GM12878 (cell line): ENCODE results near the gene CCL4L2. TPM values are rescaled to one million over a fixed set of nuclear protein-coding genes. Genes with fewer than 3 reads are reported as not detected.
"Not testable (repeated sequence)": the region's sequence is repeated elsewhere in the genome, so short reads cannot be mapped to it uniquely, and the experiment has no call there.

Experiments
- ATAC-seq: fragments of 200-7000 bp; cut with Tn5 transposase; 3 replicates; pipeline ENCODE4 v1.9.1; 2020; ENCODE audit warnings: mild to moderate bottlenecking, moderate library complexity
- BruUV-seq: library from RNA; stranded (reverse); fragments of 400-500 nt; replicated peaks from 2 replicates; lab custom pipeline; 2021; lab: Mats Ljungman, UMichigan
- CTCF ChIA-PET: fragments of 300-600 bp; sonication (Branson Sonifier 250); formaldehyde crosslinking; extraction: SDS; loops from one replicate; lab custom pipeline; 2021; ENCODE audit warnings: inconsistent platforms; lab: Yijun Ruan, JAX
- POLR2A ChIA-PET: fragments of 350-600 bp; formaldehyde crosslinking; extraction: SDS; loops from one replicate; lab custom pipeline; 2021; ENCODE audit warnings: inconsistent platforms; lab: Charles Lee
- RAD21 ChIA-PET: fragments of 300-600 bp; sonication (Branson Sonifier 250); formaldehyde crosslinking; loops from one replicate; lab custom pipeline; 2023; ENCODE audit warnings: antibody characterized with exemption; ENCODE audit not compliant: unreplicated experiment; lab: Charles Lee
- SMC1A ChIA-PET: fragments of 300-600 bp; sonication (Branson Sonifier 250); formaldehyde crosslinking; loops from one replicate; lab custom pipeline; 2023; ENCODE audit not compliant: unreplicated experiment, uncharacterized antibody; lab: Charles Lee
- DNase-seq: peaks from one replicate; pipeline ENCODE4 v3.0.0-alpha.2; 2011; ENCODE audit warnings: low read depth, low spot score
- FAIRE-seq: peaks from 3 replicates; lab custom pipeline; 2011; peaks lifted over from hg19 to GRCh38; lab: Jason Lieb, UNC
- H2AFZ ChIP-seq: 2 replicates; pipeline ENCODE4 v1.6.0; 2011; ENCODE audit warnings: low read depth, low read length, control low read depth; ENCODE audit not compliant: control insufficient read depth
- H3K27ac ChIP-seq: 2 replicates; pipeline ENCODE4 v1.5.1; 2011; ENCODE audit warnings: control low read depth; ENCODE audit not compliant: control insufficient read depth, insufficient read depth
- H3K27me3 ChIP-seq, 2 experiments: replicated peaks in 1 of 2; 2 replicates each; pipeline versions ENCODE4 v1.6.0 to v1.6.1; 2011; ENCODE audit warnings: low read length in 1 of 2; ENCODE audit not compliant: control insufficient read depth in 2 of 2, insufficient read depth in 2 of 2
- H3K36me3 ChIP-seq, 2 experiments: 2 replicates each; pipeline ENCODE4 v1.5.1; 2011; ENCODE audit warnings: low read length in 1 of 2; ENCODE audit not compliant: control insufficient read depth in 2 of 2, insufficient read depth in 2 of 2
- H3K4me1 ChIP-seq: 2 replicates; pipeline ENCODE4 v1.6.1; 2011; ENCODE audit warnings: mild to moderate bottlenecking, low read length, moderate library complexity, mixed read lengths; ENCODE audit not compliant: control insufficient read depth, insufficient read depth
- H3K4me2 ChIP-seq: 2 replicates; pipeline ENCODE4 v1.6.0; 2011; ENCODE audit warnings: control low read depth; ENCODE audit not compliant: control insufficient read depth, insufficient read depth
- H3K4me3 ChIP-seq: fragments of 200-600 bp; sonication (generic); 2 replicates; pipeline ENCODE4 v1.5.1; 2016
- H3K79me2 ChIP-seq: 2 replicates; pipeline ENCODE4 v1.6.0; 2011; ENCODE audit warnings: low read length; ENCODE audit not compliant: control insufficient read depth, insufficient read depth
- H3K9ac ChIP-seq: 2 replicates; pipeline ENCODE4 v1.8.0; 2011; ENCODE audit warnings: low read length, control low read depth, mixed read lengths; ENCODE audit not compliant: control insufficient read depth, insufficient read depth
- H3K9me3 ChIP-seq: replicated peaks from 3 replicates; pipeline ENCODE4 v1.5.1; 2011; ENCODE audit warnings: mild to moderate bottlenecking, low read length; ENCODE audit not compliant: control insufficient read depth, insufficient read depth
- H4K20me1 ChIP-seq: 2 replicates; pipeline ENCODE4 v1.6.0; 2011; ENCODE audit not compliant: control insufficient read depth, insufficient read depth
- RAD21 ChIP-seq: IDR thresholded peaks from 2 replicates; pipeline ENCODE4 v1.6.1; 2011; ENCODE audit warnings: mild to moderate bottlenecking, low read depth, low read length, moderate library complexity; ENCODE audit not compliant: insufficient read depth
- WGBS: methylation state at CpG from one replicate; pipeline ENCODE4 v1.1.6; 2016; ENCODE audit warnings: low lambda C conversion rate; ENCODE audit not compliant: insufficient replicate concordance, insufficient coverage; ENCODE audit errors: missing lambda C conversion rate; 5-methylcytosine and 5-hydroxymethylcytosine counted together
- in situ Hi-C: fragments of 300-500 bp; cut with MboI; formaldehyde crosslinking; loops from 9 replicates; pipeline ENCODE4 v1.14.3; 2018; ENCODE audit warnings: mixed read lengths
- intact Hi-C: fragments of 100-400 bp; cut with micrococcal nuclease; formaldehyde crosslinking; loops from one replicate; pipeline ENCODE4 v1.14.2; 2022; ENCODE audit not compliant: unreplicated experiment
- polyA plus RNA-seq, 11 experiments: library from polyadenylated mRNA; depleted of rRNA in 4 of 11; unstranded in 6 of 11; stranded (reverse) in 5 of 11; fragments of >200 nt; fragmentation: Nextera tagmentation in 4 of 11; fragmentation: Illumina TruSeq in 1 of 11; extraction: Ambion mirVana in 4 of 11; extraction: Trizol in 1 of 11; gene quantifications; 1 replicate in 1 of 11; 2 replicates in 10 of 11; pipeline versions ENCODE4 v1.2.1 to v1.2.3, GENCODE V29; 2011 to 2016; ENCODE audit warnings: inconsistent platforms in 2 of 11, missing spikeins in 2 of 11, low read depth in 1 of 11
- small RNA-seq: library from RNA; depleted of rRNA; stranded (forward); fragments of <200 nt; gene quantifications from one replicate; pipeline ENCODE3, GENCODE V24; 2014
- total RNA-seq, 4 experiments: library from RNA; depleted of rRNA in 3 of 4; stranded (reverse); fragments of >200 nt in 3 of 4; fragmentation: Illumina TruSeq in 1 of 4; extraction: Trizol in 1 of 4; gene quantifications; 2 replicates each; pipeline versions ENCODE4 v1.2.1 to v1.2.3, GENCODE V29; 2013 to 2021

The CCL4L2 gene
- total and polyA plus RNA-seq, 10 of the 15 experiments (the other 5 are each of a cell fraction or from before 2014, with no cell fraction given): 2.3 to 275 (median 14.5) TPM

- BruUV-seq, DNase-seq, CTCF ChIA-PET, H3K27me3 ChIP-seq, ATAC-seq, H3K27ac ChIP-seq, H3K4me3 ChIP-seq, H3K4me1 ChIP-seq, SMC1A ChIA-PET, H2AFZ ChIP-seq, intact Hi-C loops, FAIRE-seq, H4K20me1 ChIP-seq, in situ Hi-C loops, H3K9me3 ChIP-seq, POLR2A ChIA-PET, H3K9ac ChIP-seq, H3K4me2 ChIP-seq, H3K36me3 ChIP-seq, H3K79me2 ChIP-seq: not testable (repeated sequence)
- TF ChIP-seq RAD21: peak; percentile 33
- WGBS: 0% methylated on average over 4 of the region's 5 CpGs
- RAD21 ChIA-PET: interaction anchor here (0.6 kb wide), 1 partner anchor 260 kb away, joined by 3 read pairs; no protein-coding TSS in a partner anchor
These were observed 18.8 kb downstream of the CCL4L2 start for GRCh38 chr17:36229644-36230043.

- SMC1A ChIA-PET, H3K9ac ChIP-seq, H3K4me1 ChIP-seq, FAIRE-seq, POLR2A ChIA-PET, RAD21 ChIA-PET, CTCF ChIA-PET, H3K4me3 ChIP-seq, DNase-seq, H2AFZ ChIP-seq, H3K4me2 ChIP-seq, intact Hi-C loops, BruUV-seq, H3K36me3 ChIP-seq, H3K79me2 ChIP-seq, H3K27me3 ChIP-seq, H3K27ac ChIP-seq, in situ Hi-C loops, H3K9me3 ChIP-seq, H4K20me1 ChIP-seq, ATAC-seq: not testable (repeated sequence)
- WGBS: 52% methylated on average over 3 of the region's 4 CpGs
These were observed 31.2 kb downstream of the CCL4L2 start for GRCh38 chr17:36242046-36242445.

Small RNAs within 50 kb of the gene (small RNA-seq; reads per million reads assigned to genes)
- not detected for gene AC243829.3
- gene AC243829.6: not detected

Other genes starting within 250 kb of the CCL4L2 start
Only the 7 nearest of the 12 such genes appear.
- gene CCL18, start 146.8 kb upstream of the CCL4L2 start, total RNA-seq (2014; rRNA removed): not detected in 2 replicates
- not detected in 2 replicates for gene CCL18, start 146.8 kb upstream of the CCL4L2 start, total RNA-seq (2014; rRNA removed; fragmentation: Illumina TruSeq; extraction: Trizol)
- gene CCL18, start 146.8 kb upstream of the CCL4L2 start, total RNA-seq (2021): not detected in 2 replicates
- gene CCL18, start 146.8 kb upstream of the CCL4L2 start, polyA plus RNA-seq (2011; rRNA removed): 0.26 TPM in 1 of 2 replicates, not detected in the other
- not detected in 2 replicates for gene CCL18, start 146.8 kb upstream of the CCL4L2 start, polyA plus RNA-seq (2014; fragmentation: Illumina TruSeq; extraction: Trizol)
- not detected for gene CCL18, start 146.8 kb upstream of the CCL4L2 start, polyA plus RNA-seq (2014; fragmentation: Nextera tagmentation; extraction: Ambion mirVana)
- gene CCL18, start 146.8 kb upstream of the CCL4L2 start, polyA plus RNA-seq (2014; rRNA removed): not detected in 2 replicates
- gene CCL18, start 146.8 kb upstream of the CCL4L2 start, polyA plus RNA-seq (2016; fragmentation: Nextera tagmentation; extraction: Ambion mirVana): not detected
- gene CCL3, start 120.9 kb upstream of the CCL4L2 start, total RNA-seq (2014; rRNA removed): 262 and 269 TPM in 2 replicates
- 208 and 210 TPM in 2 replicates for gene CCL3, start 120.9 kb upstream of the CCL4L2 start, total RNA-seq (2014; rRNA removed; fragmentation: Illumina TruSeq; extraction: Trizol)
- gene CCL3, start 120.9 kb upstream of the CCL4L2 start, total RNA-seq (2021): 189 and 197 TPM in 2 replicates
- gene CCL3, start 120.9 kb upstream of the CCL4L2 start, polyA plus RNA-seq (2011; rRNA removed): 330 and 1,488 TPM in 2 replicates
- 72.6 and 143 TPM in 2 replicates for gene CCL3, start 120.9 kb upstream of the CCL4L2 start, polyA plus RNA-seq (2014; fragmentation: Illumina TruSeq; extraction: Trizol)
- gene CCL3, start 120.9 kb upstream of the CCL4L2 start, polyA plus RNA-seq (2014; fragmentation: Nextera tagmentation; extraction: Ambion mirVana): 100 to 1,000 TPM; 240 to 318 TPM
- 169 and 181 TPM in 2 replicates for gene CCL3, start 120.9 kb upstream of the CCL4L2 start, polyA plus RNA-seq (2014; rRNA removed)
- 10 to 100 TPM; 96.5 to 99.9 TPM for gene CCL3, start 120.9 kb upstream of the CCL4L2 start, polyA plus RNA-seq (2016; fragmentation: Nextera tagmentation; extraction: Ambion mirVana)
- 77.8 and 78.7 TPM in 2 replicates for gene CCL4, start 107.2 kb upstream of the CCL4L2 start, total RNA-seq (2014; rRNA removed)
- 80.1 and 85.0 TPM in 2 replicates for gene CCL4, start 107.2 kb upstream of the CCL4L2 start, total RNA-seq (2014; rRNA removed; fragmentation: Illumina TruSeq; extraction: Trizol)
- gene CCL4, start 107.2 kb upstream of the CCL4L2 start, total RNA-seq (2021): 50.8 and 54.8 TPM in 2 replicates
- gene CCL4, start 107.2 kb upstream of the CCL4L2 start, polyA plus RNA-seq (2011; rRNA removed): 524 and 741 TPM in 2 replicates
- 76.3 and 86.9 TPM in 2 replicates for gene CCL4, start 107.2 kb upstream of the CCL4L2 start, polyA plus RNA-seq (2014; fragmentation: Illumina TruSeq; extraction: Trizol)
- 100 to 1,000 TPM; 357 to 425 TPM for gene CCL4, start 107.2 kb upstream of the CCL4L2 start, polyA plus RNA-seq (2014; fragmentation: Nextera tagmentation; extraction: Ambion mirVana)
- 87.3 and 96.6 TPM in 2 replicates for gene CCL4, start 107.2 kb upstream of the CCL4L2 start, polyA plus RNA-seq (2014; rRNA removed)
- 10 to 100 TPM; 18.7 to 20.5 TPM for gene CCL4, start 107.2 kb upstream of the CCL4L2 start, polyA plus RNA-seq (2016; fragmentation: Nextera tagmentation; extraction: Ambion mirVana)
- gene TBC1D3B, start 34.4 kb upstream of the CCL4L2 start, total RNA-seq (2014; rRNA removed): 1.8 and 2.7 TPM in 2 replicates
- gene TBC1D3B, start 34.4 kb upstream of the CCL4L2 start, total RNA-seq (2014; rRNA removed; fragmentation: Illumina TruSeq; extraction: Trizol): 1.6 and 2.0 TPM in 2 replicates
- gene TBC1D3B, start 34.4 kb upstream of the CCL4L2 start, total RNA-seq (2021): 2.5 and 8.5 TPM in 2 replicates
- 2.0 and 2.1 TPM in 2 replicates for gene TBC1D3B, start 34.4 kb upstream of the CCL4L2 start, polyA plus RNA-seq (2011; rRNA removed)
- 0.93 TPM in 1 of 2 replicates, not detected in the other for gene TBC1D3B, start 34.4 kb upstream of the CCL4L2 start, polyA plus RNA-seq (2014; fragmentation: Illumina TruSeq; extraction: Trizol)
- not detected for gene TBC1D3B, start 34.4 kb upstream of the CCL4L2 start, polyA plus RNA-seq (2014; fragmentation: Nextera tagmentation; extraction: Ambion mirVana)
- 3.0 and 4.8 TPM in 2 replicates for gene TBC1D3B, start 34.4 kb upstream of the CCL4L2 start, polyA plus RNA-seq (2014; rRNA removed)
- 1 to 10 TPM in 1 of 2 experiments, under 1 TPM in 1; 0.67 to 1.6 TPM for gene TBC1D3B, start 34.4 kb upstream of the CCL4L2 start, polyA plus RNA-seq (2016; fragmentation: Nextera tagmentation; extraction: Ambion mirVana)
- 13.0 and 14.8 TPM in 2 replicates for gene CCL3L1, start 14.3 kb upstream of the CCL4L2 start, total RNA-seq (2014; rRNA removed)
- gene CCL3L1, start 14.3 kb upstream of the CCL4L2 start, total RNA-seq (2014; rRNA removed; fragmentation: Illumina TruSeq; extraction: Trizol): 12.4 and 15.3 TPM in 2 replicates
- gene CCL3L1, start 14.3 kb upstream of the CCL4L2 start, total RNA-seq (2021): 12.9 and 13.6 TPM in 2 replicates
- gene CCL3L1, start 14.3 kb upstream of the CCL4L2 start, polyA plus RNA-seq (2011; rRNA removed): 26.9 and 108 TPM in 2 replicates
- 5.4 and 13.4 TPM in 2 replicates for gene CCL3L1, start 14.3 kb upstream of the CCL4L2 start, polyA plus RNA-seq (2014; fragmentation: Illumina TruSeq; extraction: Trizol)
- 10 to 100 TPM; 13.8 to 14.5 TPM for gene CCL3L1, start 14.3 kb upstream of the CCL4L2 start, polyA plus RNA-seq (2014; fragmentation: Nextera tagmentation; extraction: Ambion mirVana)
- gene CCL3L1, start 14.3 kb upstream of the CCL4L2 start, polyA plus RNA-seq (2014; rRNA removed): 12.6 and 14.0 TPM in 2 replicates
- gene CCL3L1, start 14.3 kb upstream of the CCL4L2 start, polyA plus RNA-seq (2016; fragmentation: Nextera tagmentation; extraction: Ambion mirVana): 1 to 10 TPM; 1.9 to 3.2 TPM
- not detected in 2 replicates for gene TBC1D3I, start 53.5 kb downstream of the CCL4L2 start, total RNA-seq (2014; rRNA removed)
- not detected in 2 replicates for gene TBC1D3I, start 53.5 kb downstream of the CCL4L2 start, total RNA-seq (2014; rRNA removed; fragmentation: Illumina TruSeq; extraction: Trizol)
- gene TBC1D3I, start 53.5 kb downstream of the CCL4L2 start, total RNA-seq (2021): 0.41 TPM in 1 of 2 replicates, not detected in the other
- not detected in 2 replicates for gene TBC1D3I, start 53.5 kb downstream of the CCL4L2 start, polyA plus RNA-seq (2011; rRNA removed)
- 0.06 TPM in 1 of 2 replicates, not detected in the other for gene TBC1D3I, start 53.5 kb downstream of the CCL4L2 start, polyA plus RNA-seq (2014; fragmentation: Illumina TruSeq; extraction: Trizol)
- not detected for gene TBC1D3I, start 53.5 kb downstream of the CCL4L2 start, polyA plus RNA-seq (2014; fragmentation: Nextera tagmentation; extraction: Ambion mirVana)
- gene TBC1D3I, start 53.5 kb downstream of the CCL4L2 start, polyA plus RNA-seq (2014; rRNA removed): not detected in 2 replicates
- gene TBC1D3I, start 53.5 kb downstream of the CCL4L2 start, polyA plus RNA-seq (2016; fragmentation: Nextera tagmentation; extraction: Ambion mirVana): not detected
- not detected in 2 replicates for gene TBC1D3G, start 112.8 kb downstream of the CCL4L2 start, total RNA-seq (2014; rRNA removed)
- gene TBC1D3G, start 112.8 kb downstream of the CCL4L2 start, total RNA-seq (2014; rRNA removed; fragmentation: Illumina TruSeq; extraction: Trizol): not detected in 2 replicates
- gene TBC1D3G, start 112.8 kb downstream of the CCL4L2 start, total RNA-seq (2021): not detected in 2 replicates
- gene TBC1D3G, start 112.8 kb downstream of the CCL4L2 start, polyA plus RNA-seq (2011; rRNA removed): not detected in 2 replicates
- not detected in 2 replicates for gene TBC1D3G, start 112.8 kb downstream of the CCL4L2 start, polyA plus RNA-seq (2014; fragmentation: Illumina TruSeq; extraction: Trizol)
- gene TBC1D3G, start 112.8 kb downstream of the CCL4L2 start, polyA plus RNA-seq (2014; fragmentation: Nextera tagmentation; extraction: Ambion mirVana): not detected
- not detected in 2 replicates for gene TBC1D3G, start 112.8 kb downstream of the CCL4L2 start, polyA plus RNA-seq (2014; rRNA removed)
- gene TBC1D3G, start 112.8 kb downstream of the CCL4L2 start, polyA plus RNA-seq (2016; fragmentation: Nextera tagmentation; extraction: Ambion mirVana): not detected